DOHH2 (cell line): Measurements from ENCODE around the gene ASTN1.

Source experiments
- H3F3A ChIP-seq: fragments of 200-600 bp; sonication (generic), shearing (Covaris generic); 2 replicates; pipeline ENCODE4 v1.6.0; 2016; ENCODE audit warnings: antibody characterized with exemption, mild to moderate bottlenecking; ENCODE audit not compliant: control insufficient read depth, insufficient read depth
- H3K27ac ChIP-seq: fragments of 200-600 bp; sonication (generic); 2 replicates; pipeline ENCODE4 v1.5.1; 2014; ENCODE audit warnings: low read depth, mild to moderate bottlenecking, low read length, moderate library complexity
- H3K27me3 ChIP-seq: fragments of 200-600 bp; sonication (generic); 2 replicates; pipeline ENCODE4 v1.6.1; 2014; ENCODE audit warnings: mild to moderate bottlenecking, low read length, mixed read lengths; ENCODE audit not compliant: control insufficient read depth
- H3K36me3 ChIP-seq: fragments of 200-600 bp; sonication (generic); 2 replicates; pipeline ENCODE4 v1.6.1; 2014; ENCODE audit warnings: mild to moderate bottlenecking, low read length, moderate library complexity, mixed read lengths; ENCODE audit not compliant: control insufficient read depth
- H3K4me1 ChIP-seq: fragments of 200-600 bp; sonication (generic); 2 replicates; pipeline ENCODE4 v1.6.1; 2014; ENCODE audit warnings: mild to moderate bottlenecking, low read length, mixed read lengths; ENCODE audit not compliant: control insufficient read depth
- H3K4me2 ChIP-seq: fragments of 200-600 bp; sonication (generic); 2 replicates; pipeline ENCODE4 v1.6.0; 2014; ENCODE audit warnings: mild to moderate bottlenecking, low read length, moderate library complexity
- H3K4me3 ChIP-seq: fragments of 200-600 bp; sonication (generic); 2 replicates; pipeline ENCODE4 v1.5.1; 2014; ENCODE audit warnings: mild to moderate bottlenecking, low read length, mixed read lengths
- H3K79me2 ChIP-seq: fragments of 200-600 bp; sonication (generic); 2 replicates; pipeline ENCODE4 v1.6.1; 2014; ENCODE audit warnings: mild to moderate bottlenecking, low read length, mixed read lengths; ENCODE audit not compliant: control insufficient read depth
- H3K9me2 ChIP-seq: fragments of 200-600 bp; sonication (generic); replicated peaks from 2 replicates; pipeline ENCODE4 v1.6.1; 2014; ENCODE audit warnings: mild to moderate bottlenecking, low read length, mixed read lengths; ENCODE audit not compliant: control insufficient read depth
- H3K9me3 ChIP-seq: fragments of 200-600 bp; sonication (generic); 2 replicates; pipeline ENCODE4 v1.6.1; 2014; ENCODE audit warnings: antibody characterized with exemption, low read length, mixed read lengths; ENCODE audit not compliant: control insufficient read depth, insufficient read depth
- H4K20me1 ChIP-seq: fragments of 200-600 bp; sonication (generic); 2 replicates; pipeline ENCODE4 v1.6.0; 2014; ENCODE audit warnings: low read depth, mild to moderate bottlenecking, antibody characterized with exemption, low read length, moderate library complexity; ENCODE audit not compliant: control insufficient read depth, insufficient read depth
- EZH2phosphoT487 ChIP-seq: fragments of 200-600 bp; sonication (generic); IDR thresholded peaks from 2 replicates; pipeline ENCODE4 v1.6.1; 2017; ENCODE audit warnings: borderline replicate concordance, mild to moderate bottlenecking, antibody characterized with exemption, low read length, moderate library complexity, mixed read lengths
- TF ChIP-seq, protein P1 (sequence below): fragments of 200-600 bp; sonication (generic); IDR thresholded peaks from one replicate; pipeline ENCODE4 v1.5.1; 2014; ENCODE audit warnings: antibody characterized with exemption, mild to moderate bottlenecking, low read depth, low read length; ENCODE audit not compliant: poor library complexity, severe bottlenecking

ASTN1 gene

GRCh38 chr1:176993587-176993986 lies 170.9 kb downstream of the ASTN1 start:
- Histone ChIP-seq H3K36me3 (no peaks in the 10 kb centered on the region), H3K4me1 (no peaks in the 10 kb centered on the region), H3K4me3 (no peak overlapping the region), H3K79me2 (no peaks in the 10 kb centered on the region), H3F3A (no peaks in the 10 kb centered on the region), H3K9me2 (no peaks in the 10 kb centered on the region), H3K27ac (no peak overlapping the region), H3K4me2 (no peak overlapping the region), H4K20me1 (no peaks in the 10 kb centered on the region), H3K9me3 (no peaks in the 10 kb centered on the region), H3K27me3 (no peaks in the 10 kb centered on the region)
- TF ChIP-seq, protein P1, sequence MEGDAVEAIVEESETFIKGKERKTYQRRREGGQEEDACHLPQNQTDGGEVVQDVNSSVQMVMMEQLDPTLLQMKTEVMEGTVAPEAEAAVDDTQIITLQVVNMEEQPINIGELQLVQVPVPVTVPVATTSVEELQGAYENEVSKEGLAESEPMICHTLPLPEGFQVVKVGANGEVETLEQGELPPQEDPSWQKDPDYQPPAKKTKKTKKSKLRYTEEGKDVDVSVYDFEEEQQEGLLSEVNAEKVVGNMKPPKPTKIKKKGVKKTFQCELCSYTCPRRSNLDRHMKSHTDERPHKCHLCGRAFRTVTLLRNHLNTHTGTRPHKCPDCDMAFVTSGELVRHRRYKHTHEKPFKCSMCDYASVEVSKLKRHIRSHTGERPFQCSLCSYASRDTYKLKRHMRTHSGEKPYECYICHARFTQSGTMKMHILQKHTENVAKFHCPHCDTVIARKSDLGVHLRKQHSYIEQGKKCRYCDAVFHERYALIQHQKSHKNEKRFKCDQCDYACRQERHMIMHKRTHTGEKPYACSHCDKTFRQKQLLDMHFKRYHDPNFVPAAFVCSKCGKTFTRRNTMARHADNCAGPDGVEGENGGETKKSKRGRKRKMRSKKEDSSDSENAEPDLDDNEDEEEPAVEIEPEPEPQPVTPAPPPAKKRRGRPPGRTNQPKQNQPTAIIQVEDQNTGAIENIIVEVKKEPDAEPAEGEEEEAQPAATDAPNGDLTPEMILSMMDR: no peak
- TF ChIP-seq EZH2phosphoT487: no peak

GRCh38 chr1:176989754-176990153 lies 174.8 kb downstream of the ASTN1 start:
- Histone ChIP-seq H3K4me3 (no peak overlapping the region), H3K36me3 (no peaks in the 10 kb centered on the region), H3F3A (no peaks in the 10 kb centered on the region), H4K20me1 (no peaks in the 10 kb centered on the region), H3K27ac (no peak overlapping the region), H3K9me3 (no peaks in the 10 kb centered on the region), H3K27me3 (no peaks in the 10 kb centered on the region), H3K4me2 (no peak overlapping the region), H3K79me2 (no peaks in the 10 kb centered on the region), H3K9me2 (no peaks in the 10 kb centered on the region), H3K4me1 (no peaks in the 10 kb centered on the region)
- no peak for TF ChIP-seq EZH2phosphoT487
- TF ChIP-seq, protein P1: no peak

- no peaks in the 10 kb centered on the region for H3K79me2 ChIP-seq
- H3K4me2 ChIP-seq: no peak overlapping the region
- H3F3A ChIP-seq: no peaks in the 10 kb centered on the region
Measured at GRCh38 chr1:176989023-176989422, 175.5 kb downstream of the ASTN1 start.

More at GRCh38 chr1:176989023-176989422, 175.5 kb downstream of the ASTN1 start:
- Histone ChIP-seq H3K4me3 (no peak overlapping the region), H3K9me2 (no peaks in the 10 kb centered on the region), H4K20me1 (no peaks in the 10 kb centered on the region), H3K36me3 (no peaks in the 10 kb centered on the region), H3K4me1 (no peaks in the 10 kb centered on the region), H3K27ac (no peak overlapping the region), H3K9me3 (no peaks in the 10 kb centered on the region), H3K27me3 (no peaks in the 10 kb centered on the region)
- no peak for TF ChIP-seq EZH2phosphoT487
- TF ChIP-seq, protein P1: no peak
